Cardiac muscle cell (in vitro differentiated cells and primary cell): ENCODE measurements around the gene ZRANB3. TPM values are rescaled to one million over a fixed set of nuclear protein-coding genes. Genes with fewer than 3 reads are reported as not detected.
A peak's percentile ranks its signal among the peaks of the same experiment; 100 is the strongest.

Experiments used
- DNase-seq, 2 donors: peaks; one replicate each; pipeline versions ENCODE4 v3.0.0 to v3.0.0-alpha.2; 2010 to 2017; ENCODE audit warnings: low read depth in 1 of 2, low spot score in 1 of 2
- H3K27ac ChIP-seq: fragments of 200-600 bp; sonication (generic); 2 replicates; pipeline ENCODE4 v1.5.1; 2016
- H3K27me3 ChIP-seq: fragments of 200-600 bp; sonication (generic); 2 replicates; pipeline ENCODE4 v1.6.0; 2016; ENCODE audit warnings: control low read depth
- H3K36me3 ChIP-seq: fragments of 200-600 bp; sonication (generic); 2 replicates; pipeline ENCODE4 v1.5.1; 2016; ENCODE audit warnings: control low read depth
- H3K4me1 ChIP-seq: fragments of 200-600 bp; sonication (generic); 2 replicates; pipeline ENCODE4 v1.8.1; 2017; ENCODE audit warnings: low read depth, mild to moderate bottlenecking, mixed run types
- H3K4me3 ChIP-seq: fragments of 200-600 bp; sonication (generic); 2 replicates; pipeline ENCODE4 v1.5.1; 2016; ENCODE audit warnings: mild to moderate bottlenecking
- H3K9me3 ChIP-seq: fragments of 200-600 bp; sonication (generic); 2 replicates; pipeline ENCODE4 v1.5.1; 2017; ENCODE audit warnings: low read depth, mild to moderate bottlenecking, control low read depth
- polyA plus RNA-seq: library from polyadenylated mRNA; unstranded; fragments of >200 nt; fragmentation: Nextera tagmentation; extraction: Ambion mirVana; gene quantifications from 2 replicates; pipeline ENCODE4 v1.2.1, GENCODE V29; 2016
- total RNA-seq: library from RNA; depleted of rRNA; stranded (reverse); fragments of >200 nt; gene quantifications from 2 replicates; pipeline ENCODE4 v1.2.3, GENCODE V29; 2016
- TF ChIP-seq, protein P1 (sequence below): IDR thresholded peaks from 2 replicates; pipeline ENCODE4 v1.5.1; 2012; ENCODE audit warnings: low read depth, mild to moderate bottlenecking, low read length

ZRANB3 gene
- total and polyA plus RNA-seq, 2 experiments from 2014 or later, result 3.9 to 8.8 TPM

DNA sequence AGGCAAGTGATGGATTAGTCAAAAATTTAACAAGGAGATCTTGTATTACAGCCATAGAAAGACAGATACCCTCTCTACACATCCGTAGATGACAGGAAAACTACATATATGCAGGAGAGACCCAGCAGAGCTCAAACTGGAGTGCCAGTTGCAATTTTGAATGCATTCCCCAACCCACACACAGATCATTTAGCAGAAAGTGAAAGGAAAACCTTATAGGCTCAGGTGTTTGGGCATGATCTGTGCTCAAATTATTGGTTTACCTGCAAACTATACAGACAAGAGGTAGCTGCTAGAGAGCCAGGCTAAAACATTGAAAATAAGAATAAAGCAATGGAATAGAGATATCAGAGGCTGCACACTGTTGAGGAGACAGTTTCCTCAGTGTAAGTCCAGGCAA is 427.2 kb downstream of the ZRANB3 start:
- Histone ChIP-seq H3K4me3 (no peak overlapping the region), H3K27me3 (no peaks in the 10 kb centered on the region), H3K36me3 (no peaks in the 10 kb centered on the region), H3K27ac (no peak overlapping the region), H3K9me3 (no peaks in the 10 kb centered on the region), H3K4me1 (no peaks in the 10 kb centered on the region)
- TF ChIP-seq, protein P1, sequence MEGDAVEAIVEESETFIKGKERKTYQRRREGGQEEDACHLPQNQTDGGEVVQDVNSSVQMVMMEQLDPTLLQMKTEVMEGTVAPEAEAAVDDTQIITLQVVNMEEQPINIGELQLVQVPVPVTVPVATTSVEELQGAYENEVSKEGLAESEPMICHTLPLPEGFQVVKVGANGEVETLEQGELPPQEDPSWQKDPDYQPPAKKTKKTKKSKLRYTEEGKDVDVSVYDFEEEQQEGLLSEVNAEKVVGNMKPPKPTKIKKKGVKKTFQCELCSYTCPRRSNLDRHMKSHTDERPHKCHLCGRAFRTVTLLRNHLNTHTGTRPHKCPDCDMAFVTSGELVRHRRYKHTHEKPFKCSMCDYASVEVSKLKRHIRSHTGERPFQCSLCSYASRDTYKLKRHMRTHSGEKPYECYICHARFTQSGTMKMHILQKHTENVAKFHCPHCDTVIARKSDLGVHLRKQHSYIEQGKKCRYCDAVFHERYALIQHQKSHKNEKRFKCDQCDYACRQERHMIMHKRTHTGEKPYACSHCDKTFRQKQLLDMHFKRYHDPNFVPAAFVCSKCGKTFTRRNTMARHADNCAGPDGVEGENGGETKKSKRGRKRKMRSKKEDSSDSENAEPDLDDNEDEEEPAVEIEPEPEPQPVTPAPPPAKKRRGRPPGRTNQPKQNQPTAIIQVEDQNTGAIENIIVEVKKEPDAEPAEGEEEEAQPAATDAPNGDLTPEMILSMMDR, result no peak
- DNase-seq, result no peak

DNA sequence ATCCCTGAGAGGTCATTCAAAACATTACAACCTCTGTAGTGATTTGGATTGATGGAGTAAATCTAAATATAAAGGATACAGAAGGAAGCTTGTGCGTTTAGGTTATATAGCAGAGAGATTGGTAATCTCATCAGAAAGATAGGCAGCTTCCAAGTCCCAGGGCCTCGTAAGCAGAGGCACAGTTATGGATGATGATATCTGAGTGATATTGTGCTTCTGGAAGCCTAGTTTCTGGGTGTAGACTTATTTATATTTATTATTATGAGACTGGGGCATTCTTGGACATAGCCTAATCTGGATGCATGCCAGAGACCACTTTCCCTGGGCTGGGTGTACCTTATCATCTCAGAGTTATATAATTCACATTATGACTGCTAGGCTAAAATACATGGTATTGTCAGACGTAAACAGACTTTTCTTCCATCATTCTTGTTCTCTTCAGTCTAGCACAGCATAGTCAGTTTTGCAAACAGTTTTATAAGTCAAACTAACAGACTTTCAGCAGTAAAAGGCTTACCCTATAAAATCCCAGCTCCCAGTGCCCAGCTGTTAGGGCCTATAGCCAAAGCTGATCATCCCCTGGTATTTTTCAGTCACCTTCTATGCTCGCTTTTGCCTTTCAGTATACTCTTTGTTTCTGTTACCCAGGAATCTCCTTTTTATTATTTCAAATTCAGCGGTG is 431.1 kb downstream of the ZRANB3 start:
- Histone ChIP-seq H3K27ac (no peak overlapping the region), H3K4me3 (no peak overlapping the region), H3K36me3 (no peaks in the 10 kb centered on the region), H3K4me1 (no peaks in the 10 kb centered on the region), H3K9me3 (no peaks in the 10 kb centered on the region), H3K27me3 (no peaks in the 10 kb centered on the region)
- DNase-seq, result no peak
- TF ChIP-seq, protein P1, result no peak

DNA sequence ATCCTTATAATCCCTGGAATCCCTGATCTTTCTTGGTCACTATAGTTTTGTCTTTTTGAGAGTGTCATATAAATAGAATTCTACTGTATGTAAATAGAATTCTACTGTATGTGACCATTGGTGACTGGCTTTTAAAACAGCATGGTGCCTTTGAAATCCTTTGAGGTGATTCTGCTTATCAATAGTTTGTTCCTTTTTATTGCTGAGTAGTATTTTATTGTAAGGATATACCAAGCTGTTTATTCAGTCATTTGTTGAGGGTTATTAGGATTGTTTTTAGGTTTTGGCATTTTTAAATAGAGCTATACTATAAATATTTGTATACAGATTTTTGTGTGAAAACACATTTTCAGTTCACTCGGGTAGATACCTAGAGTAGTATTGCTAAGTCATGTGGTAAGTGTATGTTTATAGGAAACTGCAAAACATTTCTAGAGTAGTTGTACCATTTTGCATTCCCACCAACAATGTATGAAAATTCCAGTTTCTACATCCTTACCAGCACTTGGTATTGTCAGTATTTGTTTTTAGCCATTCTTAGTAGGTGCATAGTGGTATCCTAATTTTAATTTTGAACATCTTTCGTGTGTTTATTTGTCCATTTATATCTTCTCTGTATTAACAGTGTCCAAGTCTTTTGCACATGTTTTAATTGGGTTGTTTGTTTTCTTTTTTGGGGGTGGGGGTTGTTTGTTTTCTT is 433.3 kb downstream of the ZRANB3 start:
- H3K4me1 ChIP-seq, result no peaks in the 10 kb centered on the region
- H3K27me3 ChIP-seq, result no peaks in the 10 kb centered on the region
- no peak overlapping the region for H3K27ac ChIP-seq
- no peaks in the 10 kb centered on the region for H3K9me3 ChIP-seq
- H3K4me3 ChIP-seq, result no peak overlapping the region
- TF ChIP-seq, protein P1, result no peak
- H3K36me3 ChIP-seq, result peaks cover 4% of the 10 kb centered on the region
- no peak for DNase-seq

- H3K27me3 ChIP-seq, result no peaks in the 10 kb centered on the region
- no peaks in the 10 kb centered on the region for H3K4me1 ChIP-seq
- DNase-seq, result peak in 1 of 2 donors; percentile 33
- no peak overlapping the region for H3K27ac ChIP-seq
- TF ChIP-seq, protein P1, result no peak
- peaks cover 4% of the 10 kb centered on the region for H3K36me3 ChIP-seq
- no peaks in the 10 kb centered on the region for H3K9me3 ChIP-seq
- no peak overlapping the region for H3K4me3 ChIP-seq
Measured at GRCh38 chr2:135096665-135097446, 434.2 kb downstream of the ZRANB3 start.

DNA sequence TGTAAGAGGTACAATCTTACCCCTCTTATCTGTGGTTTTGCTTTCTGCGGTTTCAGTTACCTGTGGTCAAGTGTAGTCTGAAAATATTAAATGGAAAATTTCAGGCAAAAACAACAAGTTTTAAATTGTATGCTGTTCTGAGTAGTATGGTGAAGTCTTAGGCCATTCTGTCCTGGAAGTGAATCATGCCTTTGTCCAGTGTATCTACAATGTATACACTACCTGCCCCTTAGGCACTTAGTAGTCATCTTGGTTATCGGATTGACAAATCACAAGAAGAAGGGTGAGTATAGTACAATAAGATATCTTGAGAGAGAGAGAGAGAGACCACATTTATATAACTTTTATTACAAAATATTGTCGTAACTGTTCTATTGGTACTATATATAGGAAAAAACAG is 435.4 kb downstream of the ZRANB3 start:
- Histone ChIP-seq H3K4me3 (no peak overlapping the region), H3K4me1 (no peaks in the 10 kb centered on the region), H3K27ac (no peak overlapping the region), H3K36me3 (peaks cover 4% of the 10 kb centered on the region), H3K9me3 (no peaks in the 10 kb centered on the region), H3K27me3 (no peaks in the 10 kb centered on the region)
- TF ChIP-seq, protein P1, result no peak
- no peak for DNase-seq
